NCI-H526 treated with DMSO at 0.1 percent for 48 hours (cell line): ENCODE measurements around the gene OLFM1.
"Not testable (repeated sequence)": the region's sequence is repeated elsewhere in the genome, so short reads cannot be mapped to it uniquely, and the experiment has no call there.

Experiments used
- DNase-seq: peaks from one replicate; lab custom pipeline; 2025; lab: John Stamatoyannopoulos, UW

OLFM1 gene

DNA sequence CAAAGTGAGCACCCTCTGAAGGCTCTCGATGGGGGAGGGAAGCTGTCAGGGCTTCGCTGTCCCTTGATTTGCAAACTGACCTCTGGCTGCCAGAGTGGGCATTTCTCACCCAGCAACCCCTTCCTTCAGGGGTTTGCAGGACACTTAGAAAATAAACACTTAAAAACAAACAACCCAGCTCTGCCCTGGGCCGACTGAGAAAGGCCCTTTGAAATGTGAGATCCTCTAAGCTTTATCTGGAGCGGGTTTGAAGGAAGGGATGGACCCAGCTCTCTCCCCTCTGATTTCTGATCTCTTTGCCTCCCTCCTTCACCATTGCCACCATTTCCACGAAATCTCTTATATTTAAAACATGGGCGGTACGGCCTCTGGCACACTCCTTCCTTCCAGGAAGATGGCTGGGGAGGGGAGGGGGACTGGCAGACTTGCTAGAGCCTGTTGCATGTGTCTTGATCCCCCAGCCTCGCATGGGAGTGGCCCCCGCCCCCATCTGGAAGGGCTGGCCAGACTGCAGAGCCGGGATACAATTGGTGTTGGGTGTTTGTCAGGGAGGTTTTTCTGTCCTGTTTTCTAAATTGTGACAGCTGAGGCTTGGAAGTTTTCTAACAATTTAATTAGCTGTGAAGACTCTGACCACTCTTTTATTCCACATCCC is 20.2 kb downstream of the OLFM1 start:
- no peak for DNase-seq

- DNase-seq: no peak
Measured at GRCh38 chr9:135108831-135109510, 21.5 kb downstream of the OLFM1 start.

DNA sequence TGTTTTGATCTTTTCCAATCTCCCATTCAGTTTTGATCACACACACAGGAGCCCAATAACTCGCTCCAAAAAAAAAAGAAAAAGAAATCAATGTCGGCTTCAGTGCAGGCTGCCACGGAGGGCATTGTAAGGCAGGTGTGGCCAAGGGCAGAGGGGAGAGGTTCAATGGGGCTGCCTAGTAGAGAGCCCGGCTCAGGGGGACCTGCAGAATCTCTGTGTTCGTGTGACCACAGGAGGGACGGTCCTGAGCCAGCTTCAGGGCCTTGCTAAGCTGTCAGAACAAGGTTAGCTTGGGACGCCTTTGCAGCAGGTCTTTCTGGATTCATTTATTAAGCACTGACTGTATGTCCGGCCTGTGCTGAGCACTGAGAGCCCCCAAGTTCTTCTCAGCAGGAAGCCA is 22.2 kb downstream of the OLFM1 start:
- no peak for DNase-seq

DNA sequence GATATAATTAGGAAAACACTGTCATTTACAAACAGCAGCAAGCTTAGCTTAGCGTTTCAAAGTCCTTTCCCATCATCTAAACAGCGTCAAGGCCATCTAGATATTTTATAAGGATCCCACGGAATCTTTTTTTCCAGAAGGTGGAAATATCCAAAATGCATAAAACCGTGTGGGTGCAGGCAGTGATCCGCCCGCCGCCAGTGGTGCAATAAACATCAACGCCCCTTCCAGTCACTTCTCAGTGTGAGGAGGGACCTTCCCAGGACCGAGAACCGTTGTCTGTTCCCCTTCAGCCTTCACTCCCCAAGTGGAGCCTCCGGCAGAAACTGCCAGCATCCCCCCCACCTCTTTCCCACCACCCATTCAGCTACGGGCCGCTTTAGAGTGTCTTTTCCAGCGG is 22.9 kb downstream of the OLFM1 start:
- DNase-seq: no peak

GRCh38 chr9:135111600-135111999 is 24.1 kb downstream of the OLFM1 start:
- not testable (repeated sequence) for DNase-seq

- DNase-seq: no peak
Measured at GRCh38 chr9:135116371-135116770, 28.9 kb downstream of the OLFM1 start.

DNA sequence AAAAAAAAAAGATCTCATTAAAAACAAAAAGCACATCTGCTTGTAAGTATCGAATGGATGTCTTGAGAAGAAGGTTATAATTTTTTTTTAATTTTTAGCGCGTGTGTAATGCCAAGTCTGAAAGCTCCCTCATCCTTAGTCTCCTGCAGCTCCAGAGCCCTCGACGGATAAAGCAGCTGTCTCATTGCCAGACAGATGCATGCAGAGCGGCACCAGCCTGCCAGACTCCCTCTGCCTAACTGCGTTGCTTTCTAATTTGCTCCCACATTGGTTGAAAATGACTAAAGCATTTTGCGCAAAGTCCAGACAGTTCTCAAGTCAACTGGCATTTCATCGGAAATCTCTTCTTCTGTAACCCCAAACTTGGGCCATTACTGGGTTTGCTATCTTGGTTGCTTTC is 29.4 kb downstream of the OLFM1 start:
- no peak for DNase-seq

DNA sequence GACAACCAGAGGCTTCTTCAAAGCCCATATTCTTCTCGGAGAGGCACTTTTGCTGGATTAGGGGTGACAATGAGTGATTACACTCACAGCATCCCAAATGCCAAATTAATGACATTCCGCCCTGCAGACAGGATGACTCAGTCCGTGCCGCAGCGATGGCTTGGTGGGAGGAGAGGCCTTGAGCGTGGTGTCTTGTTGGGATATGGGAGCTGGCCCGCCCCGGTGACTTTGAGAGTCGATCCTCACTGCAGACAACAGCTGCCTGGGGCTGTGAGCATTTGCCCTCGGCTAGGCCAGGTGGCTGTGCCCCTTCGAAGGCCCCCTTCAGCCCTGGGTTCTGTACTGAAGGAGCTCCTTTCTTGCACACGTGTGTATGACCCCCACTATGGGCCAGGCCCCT is 29.8 kb downstream of the OLFM1 start:
- no peak for DNase-seq

GRCh38 chr9:135119496-135120064 is 32.1 kb downstream of the OLFM1 start:
- no peak for DNase-seq

GRCh38 chr9:135120249-135120648 is 32.8 kb downstream of the OLFM1 start:
- DNase-seq: no peak

GRCh38 chr9:135122316-135122715 is 34.8 kb downstream of the OLFM1 start:
- no peak for DNase-seq

DNA sequence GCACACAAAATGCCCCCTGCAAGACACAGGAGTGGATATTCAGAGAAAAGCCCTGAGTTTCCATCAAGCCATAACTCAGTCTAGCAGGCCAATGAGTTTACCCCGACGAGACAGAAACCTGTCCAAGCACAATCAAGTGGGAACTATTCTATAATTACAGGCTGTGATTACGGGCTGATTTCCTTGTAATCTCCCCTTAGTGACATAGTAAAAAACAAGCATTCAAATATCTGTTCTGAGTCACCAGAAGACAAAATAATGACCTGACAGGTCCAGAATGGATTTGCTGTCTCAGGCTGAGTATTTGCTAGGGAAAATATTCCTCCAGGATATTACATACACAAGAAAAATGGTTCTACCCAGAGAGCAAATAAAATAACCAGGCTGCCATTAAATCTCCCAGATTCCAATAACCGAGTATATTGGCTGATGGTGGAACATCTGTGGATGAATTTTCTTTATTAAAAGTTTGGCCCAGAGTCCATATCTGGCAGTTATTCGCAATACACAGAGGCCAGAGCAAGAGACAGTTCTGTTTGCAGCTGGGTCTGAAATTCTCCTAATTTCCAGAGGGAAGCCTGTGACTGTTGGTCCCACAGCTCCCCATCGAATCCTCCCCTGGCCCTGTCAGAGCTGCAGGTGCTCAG is 35.8 kb downstream of the OLFM1 start:
- DNase-seq: no peak

- no peak for DNase-seq
Measured at GRCh38 chr9:135123773-135124134, 36.3 kb downstream of the OLFM1 start.

GRCh38 chr9:135126451-135127187 is 39.2 kb downstream of the OLFM1 start:
- DNase-seq: no peak

GRCh38 chr9:135127718-135128670 is 40.5 kb downstream of the OLFM1 start:
- DNase-seq: no peak

- DNase-seq: no peak
Measured at GRCh38 chr9:135129137-135129695, 41.7 kb downstream of the OLFM1 start.

DNA sequence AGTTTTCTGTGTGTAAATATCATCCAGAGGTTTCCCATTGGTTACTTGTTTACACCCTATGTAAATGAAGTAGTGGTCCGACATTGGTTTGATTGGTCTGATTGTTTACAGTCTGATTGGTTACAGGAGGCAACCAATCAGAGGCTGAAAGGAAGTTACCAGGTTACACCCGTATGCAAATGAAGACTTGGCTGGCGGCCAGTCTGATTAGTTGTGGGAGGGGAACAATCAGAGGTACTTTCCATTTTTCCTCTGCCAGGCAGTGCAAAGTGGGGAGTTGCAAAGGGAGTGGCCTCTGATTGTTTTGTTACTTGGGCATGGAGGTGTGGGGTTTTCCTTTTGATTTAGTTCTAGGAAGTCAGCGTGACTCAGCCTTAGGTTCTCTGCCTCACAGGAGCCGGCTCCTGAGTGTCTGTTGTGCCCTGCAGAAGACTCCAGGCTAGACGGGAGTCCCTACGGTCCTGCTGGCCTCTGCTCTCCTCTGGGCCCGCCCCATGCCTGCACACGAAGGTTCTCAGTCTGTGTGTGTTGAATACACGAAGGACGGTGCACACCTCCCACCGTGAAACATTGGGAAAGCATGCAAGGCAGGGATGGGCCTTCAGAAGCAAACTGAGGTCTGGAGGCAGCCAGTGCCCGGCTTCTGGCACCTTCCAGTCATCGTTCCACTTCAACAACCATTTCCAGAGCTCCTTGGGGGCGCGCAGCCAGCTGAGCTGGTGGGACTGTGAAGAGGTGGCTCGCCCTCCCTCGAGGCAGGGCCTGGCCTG is 42.9 kb downstream of the OLFM1 start:
- DNase-seq: peak; percentile 50

GRCh38 chr9:135131488-135131887 is 44.0 kb downstream of the OLFM1 start:
- no peak for DNase-seq

DNA sequence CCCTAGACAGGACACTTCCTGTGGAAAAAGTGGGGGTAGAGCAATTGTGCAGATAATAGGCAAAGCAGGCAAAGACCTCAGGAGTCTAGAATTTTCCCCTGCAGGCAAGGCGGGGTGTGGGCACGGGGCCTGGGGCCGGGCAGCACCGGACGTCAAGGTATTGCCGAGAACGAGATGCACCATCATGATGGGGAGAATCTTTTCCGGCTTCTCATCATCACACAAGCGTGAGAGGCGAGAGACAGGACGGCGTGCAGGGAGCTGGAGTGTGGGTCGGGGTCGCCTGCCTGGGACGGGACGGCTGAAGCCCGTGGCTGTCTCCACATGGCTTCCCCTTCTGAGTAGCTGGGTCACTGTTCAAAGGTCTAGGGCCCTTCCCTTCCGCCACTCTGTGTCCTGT is 44.5 kb downstream of the OLFM1 start:
- no peak for DNase-seq
